CD4-positive, alpha-beta T cell treated with Interleukin-4 for 4 hours (primary cell): Measurements from ENCODE around the gene ALKBH6.
A peak's percentile ranks its signal among the peaks of the same experiment; 100 is the strongest.
"Not testable (repeated sequence)": the region's sequence is repeated elsewhere in the genome, so short reads cannot be mapped to it uniquely, and the experiment has no call there.

Experiments
- DNase-seq: peaks from one replicate; pipeline ENCODE4 v3.0.0-alpha.2; 2020

ALKBH6 gene

GRCh38 chr19:36014012-36014924, at the start of gene ALKBH6:
Gene ALKBH6 (minus strand): TSS chr19:36014213. CDS start chr19:36013397, 816 bp downstream.
- DNase-seq = peak; percentile 98

- DNase-seq = no peak
Measured at GRCh38 chr19:36061367-36061766, 47.4 kb upstream of the ALKBH6 start.

- no peak for DNase-seq
Measured at GRCh38 chr19:36060430-36060829, 46.4 kb upstream of the ALKBH6 start.

GRCh38 chr19:36059180-36059910, 45.3 kb upstream of the ALKBH6 start:
- DNase-seq = no peak

- no peak for DNase-seq
Measured at GRCh38 chr19:36058481-36059179, 44.6 kb upstream of the ALKBH6 start.

GRCh38 chr19:36054733-36055686, 41.0 kb upstream of the ALKBH6 start, which contains the start of gene WDR62:
Gene WDR62 (plus strand): TSS chr19:36054897. CDS start chr19:36054972, 75 bp downstream.
- peak; percentile 18 for DNase-seq

- peak; percentile 100 for DNase-seq
Measured at GRCh38 chr19:36054119-36054732, 40.2 kb upstream of the ALKBH6 start, which contains the start of gene THAP8. Gene THAP8 (minus strand): TSS chr19:36054285. CDS start chr19:36054217, 68 bp downstream.

GRCh38 chr19:36051637-36052036, 37.6 kb upstream of the ALKBH6 start:
- no peak for DNase-seq

GRCh38 chr19:36051236-36051635, 37.2 kb upstream of the ALKBH6 start:
- no peak for DNase-seq

- no peak for DNase-seq
Measured at GRCh38 chr19:36049080-36049698, 35.2 kb upstream of the ALKBH6 start.

GRCh38 chr19:36047835-36048234, 33.8 kb upstream of the ALKBH6 start:
- DNase-seq = no peak

- DNase-seq = no peak
Measured at GRCh38 chr19:36046443-36047050, 32.5 kb upstream of the ALKBH6 start.

GRCh38 chr19:36043952-36044351, 29.9 kb upstream of the ALKBH6 start:
- no peak for DNase-seq

GRCh38 chr19:36041831-36042230, 27.8 kb upstream of the ALKBH6 start:
- DNase-seq = no peak

- DNase-seq = not testable (repeated sequence)
Measured at GRCh38 chr19:36041092-36041491, 27.1 kb upstream of the ALKBH6 start.

GRCh38 chr19:36040495-36040894, 26.5 kb upstream of the ALKBH6 start:
- no peak for DNase-seq

GRCh38 chr19:36032251-36033104, 18.5 kb upstream of the ALKBH6 start, which contains the start of gene CLIP3:
Gene CLIP3 (minus strand): TSS chr19:36032873. CDS start chr19:36032357, 516 bp downstream.
- DNase-seq = peak; percentile 6

GRCh38 chr19:36031308-36031707, 17.3 kb upstream of the ALKBH6 start:
- no peak for DNase-seq
